ENCODE measurements around the gene CDC23.

CDC23 gene

GRCh38 chr5:138139781-138140090 lies 73.4 kb downstream of the CDC23 start:
- ChIA-PET POLR2A (no interaction called here), CTCF (interaction anchor here (0.7 to 1.9 kb wide), 7 partner anchors 10 to 104 kb away, joined by 3 to 10 read pairs (median 5); no protein-coding TSS in a partner anchor)
- TF ChIP-seq CTCF (IDR thresholded peaks at IDR 0.05; ENCODE audit: control extremely low read depth, extremely low read depth, low read depth, missing control alignments) = no peak
- no peak for DNase-seq (ENCODE audit: extremely low spot score)

- POLR2A ChIA-PET = no interaction called here
- DNase-seq (ENCODE audit: extremely low spot score) = peak; percentile 73
- TF ChIP-seq CTCF (IDR thresholded peaks at IDR 0.05; ENCODE audit: control extremely low read depth, extremely low read depth, low read depth, missing control alignments) = no peak
- CTCF ChIA-PET = interaction anchor here (1.0 to 1.9 kb wide), 5 partner anchors 10 to 103 kb away, joined by 3 to 10 read pairs (median 5); no protein-coding TSS in a partner anchor
These were observed 74.0 kb downstream of the CDC23 start, which contains the start of gene NME5 for GRCh38 chr5:138138949-138139780. NME5 (minus strand) TSS chr5:138139428; CDS start chr5:138138780, 648 bp downstream.
